Body of pancreas (tissue), 4 donors: Measurements from ENCODE around the gene HS1BP3.

Experiments
- POLR2A ChIP-seq, 3 donors: fragments of 450-650 bp; IDR thresholded peaks; one replicate each; pipeline ENCODE4 v1.6.1; 2016; ENCODE audit warnings: antibody characterized with exemption in 3 of 3, mild to moderate bottlenecking in 2 of 3
- TF ChIP-seq, protein P1 (sequence below), 7 experiments: fragments of 450-650 bp in 4 of 7; fragments of 200-600 bp in 3 of 7; sonication (generic) in 3 of 7; IDR thresholded peaks; one replicate each; pipeline ENCODE4 v1.5.1; 2016 to 2019; ENCODE audit warnings: antibody characterized with exemption in 7 of 7

- TF ChIP-seq, protein P1, sequence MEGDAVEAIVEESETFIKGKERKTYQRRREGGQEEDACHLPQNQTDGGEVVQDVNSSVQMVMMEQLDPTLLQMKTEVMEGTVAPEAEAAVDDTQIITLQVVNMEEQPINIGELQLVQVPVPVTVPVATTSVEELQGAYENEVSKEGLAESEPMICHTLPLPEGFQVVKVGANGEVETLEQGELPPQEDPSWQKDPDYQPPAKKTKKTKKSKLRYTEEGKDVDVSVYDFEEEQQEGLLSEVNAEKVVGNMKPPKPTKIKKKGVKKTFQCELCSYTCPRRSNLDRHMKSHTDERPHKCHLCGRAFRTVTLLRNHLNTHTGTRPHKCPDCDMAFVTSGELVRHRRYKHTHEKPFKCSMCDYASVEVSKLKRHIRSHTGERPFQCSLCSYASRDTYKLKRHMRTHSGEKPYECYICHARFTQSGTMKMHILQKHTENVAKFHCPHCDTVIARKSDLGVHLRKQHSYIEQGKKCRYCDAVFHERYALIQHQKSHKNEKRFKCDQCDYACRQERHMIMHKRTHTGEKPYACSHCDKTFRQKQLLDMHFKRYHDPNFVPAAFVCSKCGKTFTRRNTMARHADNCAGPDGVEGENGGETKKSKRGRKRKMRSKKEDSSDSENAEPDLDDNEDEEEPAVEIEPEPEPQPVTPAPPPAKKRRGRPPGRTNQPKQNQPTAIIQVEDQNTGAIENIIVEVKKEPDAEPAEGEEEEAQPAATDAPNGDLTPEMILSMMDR (IDR thresholded peaks at IDR 0.05), result no peak
- no peak for TF ChIP-seq POLR2A (IDR thresholded peaks at IDR 0.05)
Measured at GRCh38 chr2:20580690-20581437, 70.0 kb downstream of the HS1BP3 start.
